ENCODE results near the gene TMEM17. TPM values are rescaled to one million over a fixed set of nuclear protein-coding genes. Genes with fewer than 3 reads are reported as not detected.

TMEM17 gene
- total RNA-seq, 1 experiment from 2014 or later = 3.2 TPM

DNA sequence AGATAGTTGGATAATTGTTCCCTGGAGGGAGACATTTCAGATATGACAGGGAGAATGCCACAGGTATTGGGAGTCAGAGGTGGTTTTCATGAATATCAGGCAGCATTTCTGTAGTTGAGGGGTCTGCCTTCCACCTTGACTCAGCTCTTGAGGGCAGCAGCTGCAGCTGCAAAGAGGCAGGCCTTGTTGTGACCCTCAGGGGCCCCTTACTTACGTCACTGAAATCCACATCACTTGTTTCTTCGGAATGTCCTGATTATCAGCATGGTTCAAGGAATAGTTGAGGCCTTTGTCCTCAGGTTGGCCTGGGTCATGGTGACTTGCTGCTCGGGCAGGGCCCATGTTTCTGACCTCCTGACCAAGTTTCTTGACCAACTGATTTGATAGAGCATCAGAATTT lies 46.9 kb downstream of the TMEM17 start:
- intact Hi-C loops (cut with micrococcal nuclease) = loop anchor here (5.0 to 10.0 kb wide), 3 partner anchors 248 to 1026 kb away; partner anchors contain the start of gene EHBP1
- ChIA-PET POLR2A (no interaction called here), CTCF (interaction anchor here (1.2 to 1.9 kb wide), 2 partner anchors 264 to 316 kb away, joined by 3 to 5 read pairs; no protein-coding TSS in a partner anchor), RAD21 (ENCODE audit: low non-redundant PET in 1 of 2, low total read pairs in 2 of 2, uncharacterized antibody in 2 of 2, unreplicated experiment in 2 of 2) (no interaction called here)
- BruUV-seq (replicated peaks) = no TSS peak
- Histone ChIP-seq H2AFZ (ENCODE audit: low read depth, low read length, poor library complexity, severe bottlenecking) (no peak overlapping the region), H3K4me3 (replicated peaks in 1 of 2; ENCODE audit: low read depth in 1 of 2, low read length in 2 of 2) (no peak overlapping the region), H3K4me2 (ENCODE audit: low read length) (no peak overlapping the region), H3K9me2 (ENCODE audit: insufficient read depth) (no peaks in the 10 kb centered on the region), H3K9me3 (ENCODE audit: control insufficient read depth in 1 of 2, insufficient read depth in 1 of 2, low read depth in 1 of 2, low read length in 2 of 2) (no peaks in the 10 kb centered on the region), H3K9ac (ENCODE audit: low read length) (no peak overlapping the region), H4K20me1 (ENCODE audit: insufficient read depth) (no peaks in the 10 kb centered on the region), H3K79me2 (ENCODE audit: insufficient read depth, low read length) (no peaks in the 10 kb centered on the region), H3K36me3 (ENCODE audit: control insufficient read depth in 1 of 2, insufficient read depth in 2 of 2, low read length in 2 of 2) (no peaks in the 10 kb centered on the region), H3K27me3 (ENCODE audit: insufficient read depth, low read length) (no peaks in the 10 kb centered on the region), H3K27ac (ENCODE audit: low read depth, low read length) (no peak overlapping the region), H3K4me1 (ENCODE audit: control insufficient read depth in 1 of 2, insufficient read depth in 2 of 2, low read length in 2 of 2) (peaks cover 34 to 62% of the 10 kb centered on the region in 2 experiments)
- DNase-seq (ENCODE audit: low read depth, low spot score) (no peak), ATAC-seq (no peak)
- TF ChIP-seq SIN3A (IDR thresholded peaks at IDR 0.05; ENCODE audit: low read depth) (no peak), ZFX (IDR thresholded peaks at IDR 0.05) (no peak), JUND (IDR thresholded peaks at IDR 0.05) (no peak), SP1 (IDR thresholded peaks at IDR 0.05; ENCODE audit: low read depth) (no peak), POLR2A (IDR thresholded peaks at IDR 0.05; ENCODE audit: borderline replicate concordance, extremely low read depth, insufficient read depth, insufficient read length) (no peak), POLR2AphosphoS5 (IDR thresholded peaks at IDR 0.05; ENCODE audit: low read depth, low read length) (no peak), ELF1 (IDR thresholded peaks at IDR 0.05; ENCODE audit: borderline replicate concordance, low read depth) (no peak), YY1 (IDR thresholded peaks at IDR 0.05; ENCODE audit: extremely low read depth, insufficient replicate concordance, low read depth, low read length) (no peak), EZH2 (IDR thresholded peaks at IDR 0.05) (no peak), ZNF274 (IDR thresholded peaks at IDR 0.05; ENCODE audit: low read depth, low read length) (no peak), RAD21 (IDR thresholded peaks at IDR 0.05; ENCODE audit: low read depth) (no peak), CEBPB (IDR thresholded peaks at IDR 0.05; ENCODE audit: low read depth) (no peak), SRF (IDR thresholded peaks at IDR 0.05; ENCODE audit: low read depth) (no peak), FOSL1 (IDR thresholded peaks at IDR 0.05; ENCODE audit: low read depth) (no peak), EZH2phosphoT487 (IDR thresholded peaks at IDR 0.05; ENCODE audit: borderline replicate concordance) (no peak), CBX3 (IDR thresholded peaks at IDR 0.05; ENCODE audit: low read depth) (no peak)
- TF ChIP-seq, protein P1, sequence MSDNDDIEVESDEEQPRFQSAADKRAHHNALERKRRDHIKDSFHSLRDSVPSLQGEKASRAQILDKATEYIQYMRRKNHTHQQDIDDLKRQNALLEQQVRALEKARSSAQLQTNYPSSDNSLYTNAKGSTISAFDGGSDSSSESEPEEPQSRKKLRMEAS (IDR thresholded peaks at IDR 0.05) = no peak
- TF ChIP-seq, protein P2, sequence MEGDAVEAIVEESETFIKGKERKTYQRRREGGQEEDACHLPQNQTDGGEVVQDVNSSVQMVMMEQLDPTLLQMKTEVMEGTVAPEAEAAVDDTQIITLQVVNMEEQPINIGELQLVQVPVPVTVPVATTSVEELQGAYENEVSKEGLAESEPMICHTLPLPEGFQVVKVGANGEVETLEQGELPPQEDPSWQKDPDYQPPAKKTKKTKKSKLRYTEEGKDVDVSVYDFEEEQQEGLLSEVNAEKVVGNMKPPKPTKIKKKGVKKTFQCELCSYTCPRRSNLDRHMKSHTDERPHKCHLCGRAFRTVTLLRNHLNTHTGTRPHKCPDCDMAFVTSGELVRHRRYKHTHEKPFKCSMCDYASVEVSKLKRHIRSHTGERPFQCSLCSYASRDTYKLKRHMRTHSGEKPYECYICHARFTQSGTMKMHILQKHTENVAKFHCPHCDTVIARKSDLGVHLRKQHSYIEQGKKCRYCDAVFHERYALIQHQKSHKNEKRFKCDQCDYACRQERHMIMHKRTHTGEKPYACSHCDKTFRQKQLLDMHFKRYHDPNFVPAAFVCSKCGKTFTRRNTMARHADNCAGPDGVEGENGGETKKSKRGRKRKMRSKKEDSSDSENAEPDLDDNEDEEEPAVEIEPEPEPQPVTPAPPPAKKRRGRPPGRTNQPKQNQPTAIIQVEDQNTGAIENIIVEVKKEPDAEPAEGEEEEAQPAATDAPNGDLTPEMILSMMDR (IDR thresholded peaks at IDR 0.05 in 2 of 3, conservative IDR thresholded peaks at IDR 0.05 in 1 of 3; ENCODE audit: borderline replicate concordance in 1 of 3, insufficient read depth in 1 of 3, low read depth in 2 of 3, low read length in 2 of 3) = no peak
- TF ChIP-seq, protein P3, sequence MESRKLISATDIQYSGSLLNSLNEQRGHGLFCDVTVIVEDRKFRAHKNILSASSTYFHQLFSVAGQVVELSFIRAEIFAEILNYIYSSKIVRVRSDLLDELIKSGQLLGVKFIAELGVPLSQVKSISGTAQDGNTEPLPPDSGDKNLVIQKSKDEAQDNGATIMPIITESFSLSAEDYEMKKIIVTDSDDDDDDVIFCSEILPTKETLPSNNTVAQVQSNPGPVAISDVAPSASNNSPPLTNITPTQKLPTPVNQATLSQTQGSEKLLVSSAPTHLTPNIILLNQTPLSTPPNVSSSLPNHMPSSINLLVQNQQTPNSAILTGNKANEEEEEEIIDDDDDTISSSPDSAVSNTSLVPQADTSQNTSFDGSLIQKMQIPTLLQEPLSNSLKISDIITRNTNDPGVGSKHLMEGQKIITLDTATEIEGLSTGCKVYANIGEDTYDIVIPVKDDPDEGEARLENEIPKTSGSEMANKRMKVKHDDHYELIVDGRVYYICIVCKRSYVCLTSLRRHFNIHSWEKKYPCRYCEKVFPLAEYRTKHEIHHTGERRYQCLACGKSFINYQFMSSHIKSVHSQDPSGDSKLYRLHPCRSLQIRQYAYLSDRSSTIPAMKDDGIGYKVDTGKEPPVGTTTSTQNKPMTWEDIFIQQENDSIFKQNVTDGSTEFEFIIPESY (IDR thresholded peaks at IDR 0.05; ENCODE audit: extremely low read depth, insufficient replicate concordance, low read length) = no peak
- TF ChIP-seq, protein P4, sequence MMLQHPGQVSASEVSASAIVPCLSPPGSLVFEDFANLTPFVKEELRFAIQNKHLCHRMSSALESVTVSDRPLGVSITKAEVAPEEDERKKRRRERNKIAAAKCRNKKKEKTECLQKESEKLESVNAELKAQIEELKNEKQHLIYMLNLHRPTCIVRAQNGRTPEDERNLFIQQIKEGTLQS (IDR thresholded peaks at IDR 0.05) = no peak
